Keratinocyte (primary cell): Measurements from ENCODE around the gene SIVA1. TPM values are rescaled to one million over a fixed set of nuclear protein-coding genes. Genes with fewer than 3 reads are reported as not detected.

Experiments used
- DNase-seq: peaks from one replicate; pipeline ENCODE4 v3.0.0-alpha.2; 2011; ENCODE audit warnings: low read depth, missing footprints, low spot score
- FAIRE-seq: peaks from 2 replicates; lab custom pipeline; 2011; peaks lifted over from hg19 to GRCh38; lab: Jason Lieb, UNC
- H2AFZ ChIP-seq: 2 replicates; pipeline ENCODE4 v1.6.0; 2012; ENCODE audit warnings: low read length, control low read depth, inconsistent platforms; ENCODE audit not compliant: control insufficient read depth
- H3K27ac ChIP-seq: 2 replicates; pipeline ENCODE4 v1.5.1; 2011; ENCODE audit warnings: low read length; ENCODE audit not compliant: control insufficient read depth, insufficient read depth
- H3K27me3 ChIP-seq: 3 replicates; pipeline ENCODE4 v1.6.0; 2011; ENCODE audit warnings: low read length; ENCODE audit not compliant: control insufficient read depth, insufficient read depth; ENCODE audit errors: extremely low read depth
- H3K36me3 ChIP-seq, 2 experiments: 2 replicates in 1 of 2; 3 replicates in 1 of 2; pipeline ENCODE4 v1.5.1; 2011; ENCODE audit warnings: low read length in 2 of 2, mild to moderate bottlenecking in 1 of 2; ENCODE audit not compliant: control insufficient read depth in 2 of 2, insufficient read depth in 2 of 2; ENCODE audit errors: extremely low read depth in 1 of 2
- H3K4me1 ChIP-seq: 3 replicates; pipeline ENCODE4 v1.5.1; 2011; ENCODE audit warnings: low read length; ENCODE audit not compliant: control insufficient read depth, insufficient read depth; ENCODE audit errors: extremely low read depth
- H3K4me2 ChIP-seq: 3 replicates; pipeline ENCODE4 v1.6.0; 2011; ENCODE audit warnings: low read depth, low read length; ENCODE audit not compliant: control insufficient read depth, insufficient read depth; ENCODE audit errors: extremely low read depth
- H3K4me3 ChIP-seq, 3 experiments: fragments of 200-600 bp in 1 of 3; sonication (generic) in 1 of 3; 2 replicates in 2 of 3; 3 replicates in 1 of 3; pipeline ENCODE4 v1.5.1; 2011 to 2016; ENCODE audit warnings: low read length in 3 of 3, mild to moderate bottlenecking in 3 of 3, control low read depth in 2 of 3, inconsistent platforms in 1 of 3, low read depth in 1 of 3, mixed read lengths in 1 of 3, mixed run types in 1 of 3, moderate library complexity in 1 of 3; ENCODE audit not compliant: control insufficient read depth in 2 of 3, insufficient read depth in 2 of 3; ENCODE audit errors: extremely low read depth in 1 of 3
- H3K79me2 ChIP-seq: 2 replicates; pipeline ENCODE4 v1.6.0; 2012; ENCODE audit warnings: low read length; ENCODE audit not compliant: control insufficient read depth, insufficient read depth
- H3K9ac ChIP-seq: 3 replicates; pipeline ENCODE4 v1.6.0; 2011; ENCODE audit warnings: low read length; ENCODE audit not compliant: control insufficient read depth, insufficient read depth; ENCODE audit errors: extremely low read depth
- H3K9me1 ChIP-seq: 3 replicates; pipeline ENCODE4 v1.6.0; 2011; ENCODE audit warnings: low read length; ENCODE audit not compliant: control insufficient read depth, insufficient read depth; ENCODE audit errors: extremely low read depth
- H3K9me3 ChIP-seq: 2 replicates; pipeline ENCODE4 v1.5.1; 2012; ENCODE audit warnings: low read depth, low read length; ENCODE audit not compliant: control insufficient read depth
- H4K20me1 ChIP-seq: 3 replicates; pipeline ENCODE4 v1.6.0; 2011; ENCODE audit warnings: low read length; ENCODE audit not compliant: control insufficient read depth, insufficient read depth; ENCODE audit errors: extremely low read depth
- EZH2 ChIP-seq: IDR thresholded peaks from one replicate; pipeline ENCODE4 v1.6.1; 2012; ENCODE audit warnings: inconsistent platforms, mild to moderate bottlenecking, low read length, moderate library complexity
- dilution Hi-C: fragments of 300-500 bp; cut with MboI; formaldehyde crosslinking; loops from one replicate; pipeline ENCODE4 v1.7.0; 2020; ENCODE audit warnings: low sequenced_read_pairs; ENCODE audit not compliant: extremely low pct_ligation_motif_present
- polyA plus RNA-seq, 5 experiments: library from polyadenylated mRNA; depleted of rRNA in 3 of 5; stranded (reverse) in 3 of 5; stranded (forward) in 1 of 5; unstranded in 1 of 5; fragments of >200 nt; gene quantifications; 1 replicate in 1 of 5; 2 replicates in 3 of 5; 3 replicates in 1 of 5; pipeline versions ENCODE4 v1.2.1 to v1.2.3, GENCODE V29; 2011 to 2012; ENCODE audit warnings: missing spikeins in 2 of 5, low read depth in 1 of 5, low replicate concordance in 1 of 5
- TF ChIP-seq, protein P1 (sequence below), 3 experiments: IDR thresholded peaks in 1 of 3; conservative IDR thresholded peaks in 1 of 3; optimal IDR thresholded peaks in 1 of 3; 2 replicates in 2 of 3; 3 replicates in 1 of 3; pipeline versions ENCODE3 to v1.5.1; 2011; ENCODE audit warnings: low read length in 3 of 3, mild to moderate bottlenecking in 3 of 3, moderate library complexity in 2 of 3, control low read depth in 1 of 3, inconsistent platforms in 1 of 3; ENCODE audit not compliant: insufficient read depth in 2 of 3; ENCODE audit errors: extremely low read depth in 1 of 3

Gene SIVA1
- polyA plus RNA-seq, 1 donor (not counting 4 experiments of a cell fraction or from before 2014, with no cell fraction given): 35.3 TPM

DNA sequence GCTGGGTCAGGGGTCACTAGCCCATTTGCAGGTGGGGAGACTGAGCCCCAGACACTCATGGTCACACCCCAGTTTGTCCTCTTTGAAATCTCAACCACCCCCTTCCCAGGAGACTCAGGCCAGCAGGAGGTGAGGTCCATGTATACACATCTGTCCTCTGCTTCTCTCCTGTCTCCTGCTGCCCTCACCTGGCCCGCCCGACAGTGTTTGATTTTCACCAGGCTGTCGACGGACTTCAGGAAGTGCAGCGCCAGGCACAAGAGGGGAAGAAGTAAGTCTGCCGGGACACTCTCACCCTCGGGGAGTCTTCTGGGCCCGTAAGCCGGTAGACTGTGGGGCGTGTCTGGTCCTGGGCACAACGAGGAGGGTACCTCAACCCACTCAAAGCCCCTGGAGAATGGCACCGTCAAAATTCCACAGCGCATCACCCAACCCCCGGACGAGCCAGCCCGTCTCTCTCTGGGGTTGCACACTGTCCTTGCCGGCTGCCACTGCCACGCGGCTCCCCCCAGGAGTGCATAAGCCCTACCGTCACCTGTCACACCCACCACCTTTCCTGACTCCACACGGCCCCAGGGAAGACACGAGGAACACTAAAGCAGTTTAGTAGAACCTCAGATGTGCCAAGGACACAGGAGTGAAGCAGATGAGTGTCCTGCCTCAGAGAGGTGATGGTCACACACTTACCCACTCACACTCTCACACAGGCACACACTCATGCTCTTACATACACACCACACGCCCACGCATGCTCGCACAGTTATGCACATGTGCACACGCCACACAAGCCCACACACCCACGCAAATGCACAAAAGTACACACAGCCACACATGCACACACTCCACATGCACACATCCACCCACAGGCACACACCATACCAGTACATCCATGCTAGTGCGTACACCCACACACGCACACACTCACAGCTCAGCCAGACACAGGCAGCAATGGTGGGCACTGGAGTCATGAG, 13.1 kb upstream of the SIVA1 start:
- Histone ChIP-seq H4K20me1 (no peaks in the 10 kb centered on the region), H3K27ac (no peak overlapping the region), H3K36me3 (no peaks in the 10 kb centered on the region), H3K9me3 (no peaks in the 10 kb centered on the region), H3K9me1 (no peaks in the 10 kb centered on the region), H3K9ac (no peak overlapping the region), H3K4me1 (peaks cover 15% of the 10 kb centered on the region), H3K4me2 (no peak overlapping the region), H3K4me3 (no peak overlapping the region), H2AFZ (no peak overlapping the region), H3K27me3 (no peaks in the 10 kb centered on the region), H3K79me2 (no peaks in the 10 kb centered on the region)
- FAIRE-seq (no peak), DNase-seq (no peak)
- TF ChIP-seq, protein P1, sequence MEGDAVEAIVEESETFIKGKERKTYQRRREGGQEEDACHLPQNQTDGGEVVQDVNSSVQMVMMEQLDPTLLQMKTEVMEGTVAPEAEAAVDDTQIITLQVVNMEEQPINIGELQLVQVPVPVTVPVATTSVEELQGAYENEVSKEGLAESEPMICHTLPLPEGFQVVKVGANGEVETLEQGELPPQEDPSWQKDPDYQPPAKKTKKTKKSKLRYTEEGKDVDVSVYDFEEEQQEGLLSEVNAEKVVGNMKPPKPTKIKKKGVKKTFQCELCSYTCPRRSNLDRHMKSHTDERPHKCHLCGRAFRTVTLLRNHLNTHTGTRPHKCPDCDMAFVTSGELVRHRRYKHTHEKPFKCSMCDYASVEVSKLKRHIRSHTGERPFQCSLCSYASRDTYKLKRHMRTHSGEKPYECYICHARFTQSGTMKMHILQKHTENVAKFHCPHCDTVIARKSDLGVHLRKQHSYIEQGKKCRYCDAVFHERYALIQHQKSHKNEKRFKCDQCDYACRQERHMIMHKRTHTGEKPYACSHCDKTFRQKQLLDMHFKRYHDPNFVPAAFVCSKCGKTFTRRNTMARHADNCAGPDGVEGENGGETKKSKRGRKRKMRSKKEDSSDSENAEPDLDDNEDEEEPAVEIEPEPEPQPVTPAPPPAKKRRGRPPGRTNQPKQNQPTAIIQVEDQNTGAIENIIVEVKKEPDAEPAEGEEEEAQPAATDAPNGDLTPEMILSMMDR (optimal IDR thresholded peaks at IDR 0.05 in 1 of 3, IDR thresholded peaks at IDR 0.05 in 1 of 3, conservative IDR thresholded peaks at IDR 0.05 in 1 of 3; ENCODE audit: extremely low read depth in 1 of 3, insufficient read depth in 2 of 3, low read length in 3 of 3): peak in 1 of 3 experiments; percentile 29
- no peak for TF ChIP-seq EZH2
- dilution Hi-C loops: no loop called here

DNA sequence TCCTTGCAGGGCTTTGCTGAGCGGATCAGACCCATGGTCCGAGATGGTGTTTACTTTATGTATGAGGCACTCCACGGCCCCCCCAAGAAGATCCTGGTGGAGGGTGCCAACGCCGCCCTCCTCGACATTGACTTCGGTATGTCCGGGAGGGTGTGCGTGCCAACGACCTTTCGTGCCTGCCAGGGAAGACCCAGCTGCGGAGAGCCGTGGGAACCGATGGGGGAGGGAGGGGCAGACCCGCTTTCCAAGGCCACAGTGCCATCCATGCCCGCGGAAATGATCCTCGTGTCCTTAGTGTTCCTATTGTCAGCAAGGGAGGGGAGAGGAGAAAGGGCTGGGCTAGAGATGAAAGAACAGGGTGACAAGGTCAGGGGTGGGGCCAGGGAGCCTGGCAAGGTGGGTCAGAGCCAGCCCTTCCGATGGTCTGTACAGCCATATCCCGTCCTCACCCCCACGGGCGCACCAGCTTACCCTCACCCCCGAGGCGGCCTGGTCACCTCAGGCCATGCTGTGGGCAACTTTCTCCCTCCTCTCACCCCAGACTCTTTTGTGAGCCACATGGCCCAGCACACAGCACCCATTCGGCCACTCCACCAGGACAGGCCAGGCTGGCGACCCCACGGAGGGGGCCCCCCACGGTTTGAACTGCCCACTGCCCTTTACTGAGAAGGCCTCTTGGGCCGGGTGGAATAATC, 11.7 kb upstream of the SIVA1 start:
- DNase-seq: no peak
- no peak for FAIRE-seq
- H3K9me3 ChIP-seq: no peaks in the 10 kb centered on the region
- H3K9me1 ChIP-seq: peaks cover 2% of the 10 kb centered on the region
- H2AFZ ChIP-seq: no peak overlapping the region
- no peak overlapping the region for H3K4me3 ChIP-seq
- no peaks in the 10 kb centered on the region for H3K27me3 ChIP-seq
- H4K20me1 ChIP-seq: no peaks in the 10 kb centered on the region
- no peaks in the 10 kb centered on the region for H3K79me2 ChIP-seq
- H3K4me1 ChIP-seq: peaks cover 17% of the 10 kb centered on the region
- no peak overlapping the region for H3K9ac ChIP-seq
- no peak for TF ChIP-seq EZH2
- TF ChIP-seq, protein P1 (optimal IDR thresholded peaks at IDR 0.05 in 1 of 3, IDR thresholded peaks at IDR 0.05 in 1 of 3, conservative IDR thresholded peaks at IDR 0.05 in 1 of 3; ENCODE audit: extremely low read depth in 1 of 3, insufficient read depth in 2 of 3, low read length in 3 of 3): no peak
- no peak overlapping the region for H3K27ac ChIP-seq
- no peaks in the 10 kb centered on the region for H3K36me3 ChIP-seq
- dilution Hi-C loops: no loop called here
- no peak overlapping the region for H3K4me2 ChIP-seq
